Muscle of leg (tissue), 11 donors: ENCODE measurements around the gene TPRKB. TPM values are rescaled to one million over a fixed set of nuclear protein-coding genes. Genes with fewer than 3 reads are reported as not detected.
"Not testable (repeated sequence)": the region's sequence is repeated elsewhere in the genome, so short reads cannot be mapped to it uniquely, and the experiment has no call there.

Experiments
- DNase-seq: peaks from one replicate; pipeline ENCODE4 v3.0.0; 2013
- H3K27ac ChIP-seq: one replicate; pipeline ENCODE4 v1.5.1; 2013; ENCODE audit warnings: mild to moderate bottlenecking, low read length, control low read depth
- H3K27me3 ChIP-seq: one replicate; pipeline ENCODE4 v1.6.1; 2013; ENCODE audit warnings: low read length; ENCODE audit not compliant: control insufficient read depth, insufficient read depth
- H3K36me3 ChIP-seq: one replicate; pipeline ENCODE4 v1.6.1; 2013; ENCODE audit warnings: low read length; ENCODE audit not compliant: control insufficient read depth, insufficient read depth
- H3K4me1 ChIP-seq: one replicate; pipeline ENCODE4 v1.6.1; 2013; ENCODE audit warnings: low read length; ENCODE audit not compliant: control insufficient read depth, insufficient read depth
- H3K4me3 ChIP-seq: one replicate; pipeline ENCODE4 v1.5.1; 2013; ENCODE audit warnings: low read length, control low read depth
- H3K9me3 ChIP-seq: replicated peaks from 2 replicates; pipeline ENCODE4 v1.6.1; 2013; ENCODE audit warnings: low read depth, low read length; ENCODE audit not compliant: control insufficient read depth
- WGBS: methylation state at CpG from one replicate; pipeline ENCODE4 v1.1.5; 2013; ENCODE audit warnings: missing lambda C conversion rate; ENCODE audit not compliant: insufficient coverage; 5-methylcytosine and 5-hydroxymethylcytosine counted together
- polyA plus RNA-seq, 8 donors: library from polyadenylated mRNA; unstranded; fragments of 120-200 nt; gene quantifications; one replicate each; pipeline versions ENCODE4 v1.2.1 to v1.2.3, GENCODE V29; 2013; ENCODE audit warnings: inconsistent platforms in 1 of 8, low replicate concordance in 1 of 8; ENCODE audit not compliant: insufficient read length in 8 of 8, insufficient read depth in 1 of 8
- total RNA-seq: library from RNA; stranded (reverse); fragments of 120-200 nt; gene quantifications from one replicate; pipeline ENCODE4 v1.2.4, GENCODE V29; 2013

Gene TPRKB
- total and polyA plus RNA-seq, 9 donors, result 36.3 to 48.8 (median 41.2) TPM

- H3K27me3 ChIP-seq, result no peaks in the 10 kb centered on the region
- peaks cover 21% of the 10 kb centered on the region for H3K36me3 ChIP-seq
- no peaks in the 10 kb centered on the region for H3K9me3 ChIP-seq
- H3K27ac ChIP-seq, result no peak overlapping the region
- 100% methylated on average over 1 of the region's 3 CpGs for WGBS
- H3K4me1 ChIP-seq, result no peaks in the 10 kb centered on the region
- DNase-seq, result no peak
- no peak overlapping the region for H3K4me3 ChIP-seq
Observed at GRCh38 chr2:73746877-73747208, 9.7 kb upstream of the TPRKB start.

- no peaks in the 10 kb centered on the region for H3K9me3 ChIP-seq
- H3K27me3 ChIP-seq, result no peaks in the 10 kb centered on the region
- peaks cover 21% of the 10 kb centered on the region for H3K36me3 ChIP-seq
- H3K4me1 ChIP-seq, result no peaks in the 10 kb centered on the region
- no peak for DNase-seq
- 91% methylated on average over 10 of the region's 11 CpGs for WGBS
- no peak overlapping the region for H3K27ac ChIP-seq
- H3K4me3 ChIP-seq, result no peak overlapping the region
Observed at GRCh38 chr2:73746015-73746876, 9.1 kb upstream of the TPRKB start.

- DNase-seq, result no peak
- Histone ChIP-seq H3K9me3 (peaks cover 6% of the 10 kb centered on the region), H3K36me3 (peaks cover 6% of the 10 kb centered on the region), H3K27ac (no peak overlapping the region), H3K4me1 (peaks cover 8% of the 10 kb centered on the region), H3K27me3 (no peaks in the 10 kb centered on the region), H3K4me3 (no peak overlapping the region)
- WGBS, result 100% methylated on average over 1 of the region's 2 CpGs
Observed at GRCh38 chr2:73740767-73741166, 3.6 kb upstream of the TPRKB start.

- H3K4me1 ChIP-seq, result peaks cover 8% of the 10 kb centered on the region
- DNase-seq, result no peak
- H3K9me3 ChIP-seq, result peaks cover 6% of the 10 kb centered on the region
- 100% methylated on average over 3 of the region's 3 CpGs for WGBS
- no peaks in the 10 kb centered on the region for H3K27me3 ChIP-seq
- H3K36me3 ChIP-seq, result peaks cover 12% of the 10 kb centered on the region
- no peak overlapping the region for H3K4me3 ChIP-seq
- H3K27ac ChIP-seq, result no peak overlapping the region
Observed at GRCh38 chr2:73739101-73739500, 2.0 kb upstream of the TPRKB start.

- peaks cover 8% of the 10 kb centered on the region for H3K4me1 ChIP-seq
- no peaks in the 10 kb centered on the region for H3K27me3 ChIP-seq
- WGBS, result 15% methylated on average over 6 of the region's 8 CpGs
- DNase-seq, result no peak
- H3K9me3 ChIP-seq, result peaks cover 6% of the 10 kb centered on the region
- peaks cover 21% of the 10 kb centered on the region for H3K36me3 ChIP-seq
- H3K4me3 ChIP-seq, result peak overlapping the region; percentile 97
- peak overlapping the region; percentile 92 for H3K27ac ChIP-seq
Observed at GRCh38 chr2:73736378-73736777, 767 bp downstream of the TPRKB start.

- Histone ChIP-seq H3K36me3 (peaks cover 39% of the 10 kb centered on the region), H3K9me3 (no peaks in the 10 kb centered on the region), H3K4me3 (no peak overlapping the region), H3K4me1 (no peaks in the 10 kb centered on the region), H3K27me3 (no peaks in the 10 kb centered on the region), H3K27ac (no peak overlapping the region)
- no peak for DNase-seq
- 70% methylated on average over 4 of the region's 4 CpGs for WGBS
Observed at GRCh38 chr2:73730810-73731209, 6.3 kb downstream of the TPRKB start.

- Histone ChIP-seq H3K4me3 (no peak overlapping the region), H3K9me3 (no peaks in the 10 kb centered on the region), H3K4me1 (no peaks in the 10 kb centered on the region), H3K36me3 (peaks cover 33% of the 10 kb centered on the region), H3K27ac (no peak overlapping the region), H3K27me3 (no peaks in the 10 kb centered on the region)
- no peak for DNase-seq
- 100% methylated on average over 1 of the region's 4 CpGs for WGBS
Observed at GRCh38 chr2:73728711-73729110, 8.4 kb downstream of the TPRKB start.

- no peak overlapping the region for H3K4me3 ChIP-seq
- H3K36me3 ChIP-seq, result peaks cover 28% of the 10 kb centered on the region
- H3K4me1 ChIP-seq, result no peaks in the 10 kb centered on the region
- no peaks in the 10 kb centered on the region for H3K27me3 ChIP-seq
- WGBS, result no CpG with 5 or more reads among the region's 3 CpGs
- H3K9me3 ChIP-seq, result no peaks in the 10 kb centered on the region
- no peak for DNase-seq
- no peak overlapping the region for H3K27ac ChIP-seq
Observed at GRCh38 chr2:73728043-73728442, 9.1 kb downstream of the TPRKB start.

- no CpG with 5 or more reads among the region's 1 CpG for WGBS
- H3K27me3 ChIP-seq, DNase-seq, H3K27ac ChIP-seq, H3K4me1 ChIP-seq, H3K9me3 ChIP-seq, H3K4me3 ChIP-seq: not testable (repeated sequence)
- H3K36me3 ChIP-seq, result peaks cover 20% of the 10 kb centered on the region
Observed at GRCh38 chr2:73726657-73727056, 10.5 kb downstream of the TPRKB start.

GRCh38 chr2:73718851-73719621 is 18.1 kb downstream of the TPRKB start:
- no peaks in the 10 kb centered on the region for H3K4me1 ChIP-seq
- WGBS, result 92% methylated on average over 3 of the region's 11 CpGs
- no peak for DNase-seq
- no peaks in the 10 kb centered on the region for H3K27me3 ChIP-seq
- H3K4me3 ChIP-seq, result no peak overlapping the region
- H3K9me3 ChIP-seq, result no peaks in the 10 kb centered on the region
- no peaks in the 10 kb centered on the region for H3K36me3 ChIP-seq
- no peak overlapping the region for H3K27ac ChIP-seq
